GM12872 (cell line): ENCODE data around the gene FAM163A.

Experiments used
- TF ChIP-seq, protein P1 (sequence below): IDR thresholded peaks from 3 replicates; pipeline ENCODE4 v1.5.1; 2011; ENCODE audit warnings: low read depth, mild to moderate bottlenecking, low read length, moderate library complexity; ENCODE audit not compliant: insufficient read depth

The FAM163A gene

DNA sequence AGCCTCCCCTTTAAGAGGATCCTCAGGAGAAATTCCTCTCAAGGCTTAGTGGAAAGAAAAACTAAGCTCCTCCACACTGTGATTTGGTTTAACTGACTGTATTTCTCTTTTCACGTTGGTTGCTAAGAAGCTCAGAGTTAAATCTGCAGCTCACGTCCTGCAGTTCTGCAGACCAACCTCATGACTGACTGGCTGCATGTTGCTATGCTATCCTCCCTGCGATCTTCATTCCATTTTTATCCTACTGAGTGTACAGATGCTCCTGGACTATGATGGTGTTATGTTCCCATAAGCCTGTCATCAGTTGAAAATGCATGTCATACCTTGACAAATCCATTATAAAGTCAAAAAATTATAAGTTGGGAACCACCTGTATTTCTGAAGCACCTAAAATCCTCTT lies 34.6 kb downstream of the FAM163A start:
- TF ChIP-seq, protein P1, sequence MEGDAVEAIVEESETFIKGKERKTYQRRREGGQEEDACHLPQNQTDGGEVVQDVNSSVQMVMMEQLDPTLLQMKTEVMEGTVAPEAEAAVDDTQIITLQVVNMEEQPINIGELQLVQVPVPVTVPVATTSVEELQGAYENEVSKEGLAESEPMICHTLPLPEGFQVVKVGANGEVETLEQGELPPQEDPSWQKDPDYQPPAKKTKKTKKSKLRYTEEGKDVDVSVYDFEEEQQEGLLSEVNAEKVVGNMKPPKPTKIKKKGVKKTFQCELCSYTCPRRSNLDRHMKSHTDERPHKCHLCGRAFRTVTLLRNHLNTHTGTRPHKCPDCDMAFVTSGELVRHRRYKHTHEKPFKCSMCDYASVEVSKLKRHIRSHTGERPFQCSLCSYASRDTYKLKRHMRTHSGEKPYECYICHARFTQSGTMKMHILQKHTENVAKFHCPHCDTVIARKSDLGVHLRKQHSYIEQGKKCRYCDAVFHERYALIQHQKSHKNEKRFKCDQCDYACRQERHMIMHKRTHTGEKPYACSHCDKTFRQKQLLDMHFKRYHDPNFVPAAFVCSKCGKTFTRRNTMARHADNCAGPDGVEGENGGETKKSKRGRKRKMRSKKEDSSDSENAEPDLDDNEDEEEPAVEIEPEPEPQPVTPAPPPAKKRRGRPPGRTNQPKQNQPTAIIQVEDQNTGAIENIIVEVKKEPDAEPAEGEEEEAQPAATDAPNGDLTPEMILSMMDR: no peak

DNA sequence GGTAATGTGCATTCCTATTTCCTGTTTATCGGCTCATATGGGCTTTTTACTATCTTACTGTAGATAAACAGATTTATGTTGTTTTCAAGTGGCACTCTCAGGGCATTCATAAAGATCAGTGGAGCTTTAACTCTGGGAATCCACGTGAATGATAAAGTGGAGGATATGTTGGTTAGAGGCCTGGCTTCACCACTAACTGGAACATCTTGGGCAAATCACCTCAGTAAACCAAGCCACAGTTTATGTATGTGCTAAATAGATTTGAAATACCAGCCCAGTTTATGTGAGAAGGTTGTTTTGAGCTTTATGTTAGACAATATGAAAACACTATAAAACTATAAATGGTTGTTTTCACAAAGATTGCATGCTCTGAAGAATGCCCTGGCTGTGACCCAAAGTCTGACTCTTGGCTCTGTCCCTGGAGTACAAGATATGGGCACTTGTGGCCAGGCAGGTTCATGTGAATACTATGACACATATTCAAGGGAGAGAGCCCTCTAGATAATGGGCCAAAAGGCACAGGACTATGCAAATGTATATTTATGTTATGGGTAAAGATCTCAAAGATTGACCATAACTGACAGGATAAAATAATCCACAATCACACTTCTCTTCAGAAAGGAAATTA lies 36.7 kb downstream of the FAM163A start:
- TF ChIP-seq, protein P1: no peak

DNA sequence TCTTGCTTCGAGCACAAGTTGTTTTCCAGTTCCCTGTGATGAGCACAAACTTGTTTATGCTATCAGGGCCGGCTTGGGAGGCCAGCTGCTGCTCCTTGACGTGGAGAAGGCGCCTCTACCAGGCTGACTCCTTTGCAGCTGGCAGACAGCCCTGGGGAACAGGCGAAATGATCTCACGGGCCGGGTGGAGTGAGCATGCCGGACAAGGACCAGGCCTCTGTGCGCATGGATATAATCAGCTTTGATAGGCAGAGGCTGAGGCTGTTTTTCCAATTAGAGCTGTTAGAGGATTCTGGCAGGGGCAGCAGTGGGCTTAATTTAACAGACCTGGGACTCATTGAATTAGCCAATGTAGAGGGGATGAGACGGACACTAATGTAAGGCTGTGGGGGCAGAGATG lies 38.9 kb downstream of the FAM163A start:
- TF ChIP-seq, protein P1: no peak

DNA sequence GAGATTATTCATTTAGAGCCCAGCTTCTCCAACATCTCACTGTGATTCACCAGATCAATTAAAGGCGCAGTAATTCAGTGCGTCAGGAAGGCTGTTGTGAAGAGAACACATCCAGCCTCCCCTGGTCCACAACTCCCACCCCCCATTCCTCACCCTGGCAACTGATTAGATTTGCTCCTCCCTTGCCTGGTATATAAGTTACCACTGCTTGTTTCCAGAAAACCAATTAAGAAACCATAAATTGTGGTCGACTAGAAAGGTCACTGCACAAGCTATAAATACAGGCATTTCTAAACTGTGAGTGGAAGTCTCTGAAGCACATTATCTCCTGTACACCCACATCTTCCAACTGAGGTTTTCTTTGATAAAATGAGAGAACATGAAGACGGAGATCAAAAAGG lies 41.9 kb downstream of the FAM163A start:
- TF ChIP-seq, protein P1: no peak

DNA sequence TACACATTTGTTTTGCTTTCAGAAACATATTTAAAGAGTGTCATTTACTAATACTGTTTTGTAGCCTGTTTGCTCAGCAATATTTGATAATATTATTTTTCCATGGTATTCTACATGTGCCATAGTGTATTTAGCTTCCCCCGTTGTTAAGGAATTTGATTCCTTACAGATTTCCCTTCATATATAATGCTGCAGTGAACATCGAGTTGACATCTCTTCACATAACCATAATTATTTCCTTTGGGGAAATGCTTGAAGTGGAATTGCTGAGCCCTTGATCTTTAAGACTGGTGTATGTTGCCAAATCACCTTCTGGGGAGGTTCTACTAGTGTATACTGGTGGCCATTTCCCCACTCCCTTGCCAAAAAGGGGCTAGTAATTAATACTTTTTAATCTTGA lies 42.6 kb downstream of the FAM163A start:
- TF ChIP-seq, protein P1: no peak

DNA sequence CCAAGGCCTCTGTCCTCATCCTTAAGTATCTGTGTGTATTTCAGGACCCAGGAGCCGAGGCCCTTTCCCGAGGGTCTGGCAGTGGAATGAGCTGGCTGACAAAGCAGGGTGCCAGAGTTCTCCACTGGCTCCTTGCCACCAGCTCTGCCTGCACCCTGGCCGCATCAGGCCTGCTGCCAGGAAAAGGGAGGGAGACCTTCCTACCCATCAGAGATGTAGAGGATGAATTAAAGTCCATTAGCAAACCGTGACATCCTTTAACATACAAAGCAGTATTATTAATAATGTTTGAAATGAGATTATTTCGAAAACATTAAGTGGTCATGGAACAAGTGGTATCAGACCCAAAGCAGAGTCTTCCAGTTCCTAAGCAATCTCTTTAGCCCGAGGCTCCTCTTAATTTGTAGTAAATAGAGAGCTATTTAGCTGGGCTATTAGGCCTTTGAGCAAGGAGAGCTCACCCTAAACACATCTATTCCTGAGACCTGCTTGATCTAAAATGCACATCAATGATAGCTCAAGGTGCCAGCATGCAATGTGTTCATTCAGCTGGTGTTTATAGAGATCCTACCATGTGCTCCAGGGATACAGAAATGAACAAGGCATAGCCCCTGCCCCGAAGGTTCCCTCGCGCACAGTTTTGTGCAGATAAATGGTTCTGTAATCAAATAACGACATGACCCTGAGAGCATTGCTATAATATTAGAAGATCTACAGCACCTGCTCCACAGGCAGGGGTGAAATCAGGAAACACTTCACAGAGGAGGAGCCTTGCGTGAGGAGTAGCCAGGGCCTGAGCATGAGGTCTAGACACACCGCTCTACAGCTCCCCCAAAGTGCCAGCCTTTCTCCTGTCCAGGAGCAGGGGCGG lies 44.0 kb downstream of the FAM163A start:
- TF ChIP-seq, protein P1: no peak

DNA sequence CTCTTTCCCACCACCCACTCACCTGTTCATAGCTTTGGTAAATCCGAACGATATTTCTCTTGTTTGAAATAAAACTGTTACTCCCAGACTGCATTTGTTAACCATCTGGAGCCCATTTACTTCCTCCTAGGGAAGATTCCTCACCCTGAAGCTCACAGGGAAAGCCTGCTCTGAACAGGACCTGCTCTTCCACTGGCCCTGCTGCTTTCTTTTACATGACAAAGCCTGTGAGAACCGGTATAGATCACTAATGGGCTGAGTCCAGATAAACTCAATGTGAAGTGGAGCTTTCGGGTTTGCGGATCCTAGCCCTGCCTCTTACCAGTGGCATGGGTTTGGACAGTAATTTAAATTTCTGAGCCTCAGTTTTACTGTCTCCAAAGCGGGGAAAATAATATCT lies 45.2 kb downstream of the FAM163A start:
- TF ChIP-seq, protein P1: no peak
